GM10266 (cell line): Measurements from ENCODE around the gene DDX11.
"Not testable (repeated sequence)": the region's sequence is repeated elsewhere in the genome, so short reads cannot be mapped to it uniquely, and the experiment has no call there.

Experiments
- DNase-seq: peaks from one replicate; pipeline ENCODE4 v3.0.0; 2012; ENCODE audit errors: extremely low spot score
- CTCF ChIP-seq: IDR thresholded peaks from 2 replicates; pipeline ENCODE4 v1.5.1; 2012; ENCODE audit warnings: mild to moderate bottlenecking, low read depth; ENCODE audit not compliant: control insufficient read depth, insufficient read depth; ENCODE audit errors: missing control alignments

DDX11 gene

GRCh38 chr12:31119803-31120211, 46.1 kb downstream of the DDX11 start:
- no peak for TF ChIP-seq CTCF

GRCh38 chr12:31120392-31121008, 46.8 kb downstream of the DDX11 start:
- no peak for DNase-seq
- no peak for TF ChIP-seq CTCF

More at GRCh38 chr12:31119803-31120211, 46.1 kb downstream of the DDX11 start:
- DNase-seq: no peak

GRCh38 chr12:31121022-31121728, 47.5 kb downstream of the DDX11 start:
- DNase-seq: not testable (repeated sequence)

- TF ChIP-seq CTCF: no peak
- DNase-seq: no peak
Measured at GRCh38 chr12:31122481-31122880, 48.8 kb downstream of the DDX11 start.

GRCh38 chr12:31124158-31124557, 50.5 kb downstream of the DDX11 start:
- not testable (repeated sequence) for DNase-seq

GRCh38 chr12:31125171-31125570, 51.5 kb downstream of the DDX11 start:
- DNase-seq: not testable (repeated sequence)

- not testable (repeated sequence) for DNase-seq
Measured at GRCh38 chr12:31127209-31127848, 53.7 kb downstream of the DDX11 start.

GRCh38 chr12:31136581-31136980, 62.9 kb downstream of the DDX11 start:
- DNase-seq: not testable (repeated sequence)

- DNase-seq: not testable (repeated sequence)
Measured at GRCh38 chr12:31144768-31145167, 71.1 kb downstream of the DDX11 start.

GRCh38 chr12:31145296-31145695, 71.6 kb downstream of the DDX11 start:
- not testable (repeated sequence) for DNase-seq

- DNase-seq: not testable (repeated sequence)
Measured at GRCh38 chr12:31147415-31147814, 73.8 kb downstream of the DDX11 start.

- not testable (repeated sequence) for DNase-seq
Measured at GRCh38 chr12:31150766-31151165, 77.1 kb downstream of the DDX11 start.
